K562 (cell line): ENCODE data around the gene TCEANC2. TPM values are rescaled to one million over a fixed set of nuclear protein-coding genes. Genes with fewer than 3 reads are reported as not detected.

Source experiments
- ATAC-seq: fragments of 200-7000 bp; cut with Tn5 transposase; 3 replicates; pipeline ENCODE4 v1.9.1; 2020; ENCODE audit warnings: moderate library complexity
- BruUV-seq: library from RNA; stranded (reverse); fragments of 400-500 nt; replicated peaks from 2 replicates; lab custom pipeline; 2021; lab: Mats Ljungman, UMichigan
- CTCF ChIA-PET: fragments of 300-600 bp; formaldehyde crosslinking; extraction: SDS; loops from one replicate; lab custom pipeline; 2021; ENCODE audit warnings: low intra/inter-chr PET ratio; lab: Yijun Ruan, JAX
- POLR2A ChIA-PET: fragments of 300-600, 350-650 bp; sonication (Branson Sonifier 250); formaldehyde crosslinking; extraction: SDS; loops from one replicate; lab custom pipeline; 2021; ENCODE audit warnings: antibody characterized with exemption, inconsistent platforms; lab: Yijun Ruan, JAX
- DNase-seq, 4 experiments: peaks; one replicate each; pipeline versions ENCODE4 v3.0.0 to v3.0.0-alpha.2; 2011 to 2018; ENCODE audit warnings: low spot score in 3 of 4, mixed read lengths in 3 of 4; ENCODE audit errors: extremely low read depth in 1 of 4
- FAIRE-seq: peaks from 2 replicates; lab custom pipeline; 2011; peaks lifted over from hg19 to GRCh38; lab: Jason Lieb, UNC
- H2AFZ ChIP-seq: 2 replicates; pipeline ENCODE4 v1.6.0; 2011; ENCODE audit warnings: low read depth, low read length, control low read depth, inconsistent platforms
- H3K27ac ChIP-seq: fragments of 200-600 bp; 3 replicates; pipeline ENCODE4 v1.8.0; 2011; ENCODE audit warnings: low read depth, mild to moderate bottlenecking, control low read depth, inconsistent platforms, low read length, moderate library complexity, mixed read lengths; ENCODE audit errors: extremely low read depth
- H3K27me3 ChIP-seq, 2 experiments: fragments of 300-600 bp in 1 of 2; 2 replicates in 1 of 2; 3 replicates in 1 of 2; pipeline versions ENCODE4 v1.6.0 to v1.8.0; 2011; ENCODE audit warnings: inconsistent platforms in 2 of 2, low read length in 2 of 2, mild to moderate bottlenecking in 1 of 2, mixed read lengths in 1 of 2, moderate library complexity in 1 of 2; ENCODE audit not compliant: control insufficient read depth in 2 of 2, insufficient read depth in 2 of 2
- H3K36me3 ChIP-seq: fragments of 300-600 bp; 3 replicates; pipeline ENCODE4 v1.8.0; 2011; ENCODE audit warnings: mild to moderate bottlenecking, low read length, inconsistent platforms; ENCODE audit not compliant: control insufficient read depth, insufficient read depth
- H3K4me1 ChIP-seq, 2 experiments: fragments of 200-600 bp in 1 of 2; replicated peaks in 1 of 2; 2 replicates in 1 of 2; 3 replicates in 1 of 2; pipeline versions ENCODE4 v1.5.1 to v1.8.0; 2011; ENCODE audit warnings: inconsistent platforms in 2 of 2, low read length in 2 of 2, mild to moderate bottlenecking in 1 of 2, mixed read lengths in 1 of 2, moderate library complexity in 1 of 2; ENCODE audit not compliant: control insufficient read depth in 2 of 2, insufficient read depth in 2 of 2
- H3K4me2 ChIP-seq: 2 replicates; pipeline ENCODE4 v1.6.1; 2011; ENCODE audit warnings: low read length, control low read depth, inconsistent platforms, mixed read lengths; ENCODE audit not compliant: insufficient read depth
- H3K4me3 ChIP-seq: fragments of 200-600 bp; sonication (generic), shearing (Covaris generic); 2 replicates; pipeline ENCODE4 v1.5.1; 2016; ENCODE audit warnings: control low read depth, inconsistent platforms
- H3K79me2 ChIP-seq: fragments of 200-600 bp; 3 replicates; pipeline ENCODE4 v1.8.0; 2011; ENCODE audit warnings: low read length, inconsistent platforms; ENCODE audit not compliant: control insufficient read depth, insufficient read depth
- H3K9ac ChIP-seq, 2 experiments: 2 replicates each; pipeline versions ENCODE4 v1.6.0 to v1.6.1; 2011; ENCODE audit warnings: low read depth in 2 of 2, low read length in 2 of 2, control low read depth in 1 of 2, inconsistent platforms in 1 of 2, mild to moderate bottlenecking in 1 of 2, mixed read lengths in 1 of 2; ENCODE audit not compliant: insufficient read depth in 1 of 2
- H3K9me1 ChIP-seq: one replicate; pipeline ENCODE4 v1.6.0; 2011; ENCODE audit warnings: inconsistent platforms, mild to moderate bottlenecking, low read length, moderate library complexity; ENCODE audit not compliant: control insufficient read depth, insufficient read depth
- H3K9me3 ChIP-seq: replicated peaks from 2 replicates; pipeline ENCODE4 v1.5.1; 2011; ENCODE audit warnings: low read depth, low read length, inconsistent platforms; ENCODE audit not compliant: control insufficient read depth, insufficient read depth
- H4K20me1 ChIP-seq: replicated peaks from 2 replicates; pipeline ENCODE4 v1.6.1; 2011; ENCODE audit warnings: low read length, inconsistent platforms, mixed read lengths; ENCODE audit not compliant: control insufficient read depth, insufficient read depth
- ARID1B ChIP-seq: fragments of 450-650 bp; IDR thresholded peaks from 2 replicates; pipeline ENCODE4 v1.6.1; 2016; ENCODE audit warnings: antibody characterized with exemption, mild to moderate bottlenecking, inconsistent platforms
- FOSL1 ChIP-seq: fragments of 200-800 bp; sonication (Bioruptor generic); conservative IDR thresholded peaks from 2 replicates; pipeline ENCODE4 v1.6.1; 2016; ENCODE audit warnings: missing genetic modification characterization, missing compliant biosample characterization
- HMGN3 ChIP-seq: IDR thresholded peaks from 2 replicates; pipeline ENCODE4 v1.6.1; 2011; ENCODE audit warnings: borderline replicate concordance, low read depth, mild to moderate bottlenecking, mixed read lengths, low read length; ENCODE audit not compliant: insufficient read length; ENCODE audit errors: extremely low read depth
- JUND ChIP-seq, 2 experiments: IDR thresholded peaks; 2 replicates in 1 of 2; 3 replicates in 1 of 2; pipeline ENCODE4 v1.6.1; 2011; ENCODE audit warnings: borderline replicate concordance in 2 of 2, low read depth in 2 of 2, low read length in 2 of 2, improper control_type of control experiment in 1 of 2, missing biosample characterization in 1 of 2, missing genetic modification characterization in 1 of 2, missing genetic modification reagents in 1 of 2
- NFE2 ChIP-seq: IDR thresholded peaks from 2 replicates; pipeline ENCODE4 v1.6.1; 2014; ENCODE audit warnings: antibody characterized with exemption, low read depth
- U2AF2 ChIP-seq: fragments of 200-400 bp; formaldehyde crosslinking; optimal IDR thresholded peaks from 2 replicates; pipeline ENCODE3; 2017; ENCODE audit warnings: low read depth, mild to moderate bottlenecking, low read length
- ZNF121 ChIP-seq: sonication (generic); formaldehyde crosslinking; conservative IDR thresholded peaks from 2 replicates; pipeline ENCODE4 v1.8.0; 2022; ENCODE audit warnings: missing genetic modification reagents
- ZNF184 ChIP-seq: sonication (generic); formaldehyde crosslinking; IDR thresholded peaks from 2 replicates; pipeline ENCODE4 v1.5.0; 2020; ENCODE audit warnings: missing genetic modification reagents
- WGBS: fragments of 100-300 bp; shearing (Covaris generic); methylation state at CpG from one replicate; pipeline ENCODE4 v1.1.6; 2016; ENCODE audit warnings: low coverage, mixed read lengths; ENCODE audit not compliant: insufficient coverage; ENCODE audit errors: missing lambda C conversion rate; 5-methylcytosine and 5-hydroxymethylcytosine counted together
- in situ Hi-C: fragments of 300-500 bp; cut with MboI; formaldehyde crosslinking; loops from 4 replicates; pipeline ENCODE4 v1.15.0; 2018; ENCODE audit warnings: inconsistent platforms, mixed read lengths
- intact Hi-C: fragments of 100-400 bp; cut with micrococcal nuclease; formaldehyde crosslinking; loops from 2 replicates; pipeline ENCODE4 v1.14.2; 2022
- polyA plus RNA-seq, 8 experiments: library from polyadenylated mRNA; depleted of rRNA in 4 of 8; stranded (reverse) in 5 of 8; unstranded in 3 of 8; fragments of >200 nt; fragmentation: Nextera tagmentation in 2 of 8; fragmentation: Illumina TruSeq in 1 of 8; extraction: Ambion mirVana in 2 of 8; extraction: Trizol in 1 of 8; gene quantifications; 2 replicates each; pipeline versions ENCODE4 v1.2.1 to v1.2.3, GENCODE V29; 2011 to 2014; ENCODE audit warnings: inconsistent platforms in 1 of 8, missing spikeins in 1 of 8
- total RNA-seq, 7 experiments: library from RNA; depleted of rRNA in 6 of 7; stranded (reverse); fragments of >200 nt in 6 of 7; fragmentation: Illumina TruSeq in 2 of 7; extraction: Trizol in 2 of 7; gene quantifications; 2 replicates each; pipeline versions ENCODE4 v1.2.1 to v1.2.3, GENCODE V29; 2011 to 2021; ENCODE audit warnings: low replicate concordance in 1 of 7
- TF ChIP-seq, protein P1 (sequence below): fragments of 450-650 bp; IDR thresholded peaks from 2 replicates; pipeline ENCODE4 v1.6.1; 2016; ENCODE audit warnings: mild to moderate bottlenecking, moderate library complexity

The TCEANC2 gene
- total and polyA plus RNA-seq, 9 of the 15 experiments (the other 6 are each of a cell fraction or from before 2014, with no cell fraction given), result 3.3 to 10.2 (median 7.0) TPM

DNA sequence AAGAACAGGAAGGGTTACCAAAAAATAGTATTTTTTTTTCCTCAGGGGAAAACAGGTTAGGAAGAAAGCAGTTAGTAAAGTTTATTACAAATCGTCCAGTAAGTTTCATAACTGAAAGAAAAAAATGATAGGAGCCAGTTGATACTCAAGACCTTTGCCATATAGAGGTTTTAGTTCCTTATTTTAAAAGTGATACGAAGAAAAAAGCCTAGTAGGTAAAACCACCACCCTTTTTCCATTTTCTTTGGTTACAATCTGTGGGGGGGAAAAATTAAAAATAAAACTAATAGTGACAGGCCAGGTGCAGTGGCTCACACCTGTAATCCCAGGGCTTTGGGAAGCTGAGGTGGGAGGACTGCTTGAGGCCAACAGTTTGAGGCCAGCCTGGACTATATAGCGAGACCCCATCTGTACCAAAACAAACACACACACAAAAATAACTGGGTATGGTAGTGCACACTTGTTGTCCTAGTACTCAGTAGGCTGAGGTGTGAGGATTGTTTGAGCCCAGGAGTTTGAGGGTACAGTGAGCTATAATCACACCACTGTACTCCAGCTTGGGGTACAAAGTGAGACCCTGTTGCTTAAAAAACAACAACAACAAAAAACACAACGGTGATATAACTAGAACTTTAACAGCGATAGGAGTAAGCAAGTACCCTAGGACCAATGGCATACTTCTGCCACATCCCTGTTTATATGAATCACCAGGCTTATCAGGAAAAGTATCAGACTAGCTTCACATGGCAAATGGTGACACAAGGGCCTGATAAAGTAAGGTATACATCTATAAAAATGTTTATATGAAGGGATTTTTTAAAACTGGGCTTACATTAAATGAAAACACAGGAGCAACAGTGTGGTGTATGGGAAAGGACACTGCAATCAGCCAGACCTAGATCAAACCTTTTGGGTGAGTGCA lies 5.8 kb upstream of the TCEANC2 start:
- no peak for TF ChIP-seq U2AF2
- 0 out of 2 replicates have a peak, but pooled peaks have one; percentile 16 for TF ChIP-seq ARID1B
- TF ChIP-seq NFE2, result no peak
- TF ChIP-seq, protein P1, sequence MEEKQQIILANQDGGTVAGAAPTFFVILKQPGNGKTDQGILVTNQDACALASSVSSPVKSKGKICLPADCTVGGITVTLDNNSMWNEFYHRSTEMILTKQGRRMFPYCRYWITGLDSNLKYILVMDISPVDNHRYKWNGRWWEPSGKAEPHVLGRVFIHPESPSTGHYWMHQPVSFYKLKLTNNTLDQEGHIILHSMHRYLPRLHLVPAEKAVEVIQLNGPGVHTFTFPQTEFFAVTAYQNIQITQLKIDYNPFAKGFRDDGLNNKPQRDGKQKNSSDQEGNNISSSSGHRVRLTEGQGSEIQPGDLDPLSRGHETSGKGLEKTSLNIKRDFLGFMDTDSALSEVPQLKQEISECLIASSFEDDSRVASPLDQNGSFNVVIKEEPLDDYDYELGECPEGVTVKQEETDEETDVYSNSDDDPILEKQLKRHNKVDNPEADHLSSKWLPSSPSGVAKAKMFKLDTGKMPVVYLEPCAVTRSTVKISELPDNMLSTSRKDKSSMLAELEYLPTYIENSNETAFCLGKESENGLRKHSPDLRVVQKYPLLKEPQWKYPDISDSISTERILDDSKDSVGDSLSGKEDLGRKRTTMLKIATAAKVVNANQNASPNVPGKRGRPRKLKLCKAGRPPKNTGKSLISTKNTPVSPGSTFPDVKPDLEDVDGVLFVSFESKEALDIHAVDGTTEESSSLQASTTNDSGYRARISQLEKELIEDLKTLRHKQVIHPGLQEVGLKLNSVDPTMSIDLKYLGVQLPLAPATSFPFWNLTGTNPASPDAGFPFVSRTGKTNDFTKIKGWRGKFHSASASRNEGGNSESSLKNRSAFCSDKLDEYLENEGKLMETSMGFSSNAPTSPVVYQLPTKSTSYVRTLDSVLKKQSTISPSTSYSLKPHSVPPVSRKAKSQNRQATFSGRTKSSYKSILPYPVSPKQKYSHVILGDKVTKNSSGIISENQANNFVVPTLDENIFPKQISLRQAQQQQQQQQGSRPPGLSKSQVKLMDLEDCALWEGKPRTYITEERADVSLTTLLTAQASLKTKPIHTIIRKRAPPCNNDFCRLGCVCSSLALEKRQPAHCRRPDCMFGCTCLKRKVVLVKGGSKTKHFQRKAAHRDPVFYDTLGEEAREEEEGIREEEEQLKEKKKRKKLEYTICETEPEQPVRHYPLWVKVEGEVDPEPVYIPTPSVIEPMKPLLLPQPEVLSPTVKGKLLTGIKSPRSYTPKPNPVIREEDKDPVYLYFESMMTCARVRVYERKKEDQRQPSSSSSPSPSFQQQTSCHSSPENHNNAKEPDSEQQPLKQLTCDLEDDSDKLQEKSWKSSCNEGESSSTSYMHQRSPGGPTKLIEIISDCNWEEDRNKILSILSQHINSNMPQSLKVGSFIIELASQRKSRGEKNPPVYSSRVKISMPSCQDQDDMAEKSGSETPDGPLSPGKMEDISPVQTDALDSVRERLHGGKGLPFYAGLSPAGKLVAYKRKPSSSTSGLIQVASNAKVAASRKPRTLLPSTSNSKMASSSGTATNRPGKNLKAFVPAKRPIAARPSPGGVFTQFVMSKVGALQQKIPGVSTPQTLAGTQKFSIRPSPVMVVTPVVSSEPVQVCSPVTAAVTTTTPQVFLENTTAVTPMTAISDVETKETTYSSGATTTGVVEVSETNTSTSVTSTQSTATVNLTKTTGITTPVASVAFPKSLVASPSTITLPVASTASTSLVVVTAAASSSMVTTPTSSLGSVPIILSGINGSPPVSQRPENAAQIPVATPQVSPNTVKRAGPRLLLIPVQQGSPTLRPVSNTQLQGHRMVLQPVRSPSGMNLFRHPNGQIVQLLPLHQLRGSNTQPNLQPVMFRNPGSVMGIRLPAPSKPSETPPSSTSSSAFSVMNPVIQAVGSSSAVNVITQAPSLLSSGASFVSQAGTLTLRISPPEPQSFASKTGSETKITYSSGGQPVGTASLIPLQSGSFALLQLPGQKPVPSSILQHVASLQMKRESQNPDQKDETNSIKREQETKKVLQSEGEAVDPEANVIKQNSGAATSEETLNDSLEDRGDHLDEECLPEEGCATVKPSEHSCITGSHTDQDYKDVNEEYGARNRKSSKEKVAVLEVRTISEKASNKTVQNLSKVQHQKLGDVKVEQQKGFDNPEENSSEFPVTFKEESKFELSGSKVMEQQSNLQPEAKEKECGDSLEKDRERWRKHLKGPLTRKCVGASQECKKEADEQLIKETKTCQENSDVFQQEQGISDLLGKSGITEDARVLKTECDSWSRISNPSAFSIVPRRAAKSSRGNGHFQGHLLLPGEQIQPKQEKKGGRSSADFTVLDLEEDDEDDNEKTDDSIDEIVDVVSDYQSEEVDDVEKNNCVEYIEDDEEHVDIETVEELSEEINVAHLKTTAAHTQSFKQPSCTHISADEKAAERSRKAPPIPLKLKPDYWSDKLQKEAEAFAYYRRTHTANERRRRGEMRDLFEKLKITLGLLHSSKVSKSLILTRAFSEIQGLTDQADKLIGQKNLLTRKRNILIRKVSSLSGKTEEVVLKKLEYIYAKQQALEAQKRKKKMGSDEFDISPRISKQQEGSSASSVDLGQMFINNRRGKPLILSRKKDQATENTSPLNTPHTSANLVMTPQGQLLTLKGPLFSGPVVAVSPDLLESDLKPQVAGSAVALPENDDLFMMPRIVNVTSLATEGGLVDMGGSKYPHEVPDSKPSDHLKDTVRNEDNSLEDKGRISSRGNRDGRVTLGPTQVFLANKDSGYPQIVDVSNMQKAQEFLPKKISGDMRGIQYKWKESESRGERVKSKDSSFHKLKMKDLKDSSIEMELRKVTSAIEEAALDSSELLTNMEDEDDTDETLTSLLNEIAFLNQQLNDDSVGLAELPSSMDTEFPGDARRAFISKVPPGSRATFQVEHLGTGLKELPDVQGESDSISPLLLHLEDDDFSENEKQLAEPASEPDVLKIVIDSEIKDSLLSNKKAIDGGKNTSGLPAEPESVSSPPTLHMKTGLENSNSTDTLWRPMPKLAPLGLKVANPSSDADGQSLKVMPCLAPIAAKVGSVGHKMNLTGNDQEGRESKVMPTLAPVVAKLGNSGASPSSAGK, result no peak
- TF ChIP-seq FOSL1 (tag), result peak; percentile 68
- TF ChIP-seq HMGN3, result no peak
- no peak for TF ChIP-seq ZNF184
- 0 out of 2 replicates have a peak, but pooled peaks have one; percentile 21 for TF ChIP-seq JUND (IDR thresholded peaks at IDR 0.05; ENCODE audit: borderline replicate concordance, low read depth, low read length)
- TF ChIP-seq JUND (tag; IDR thresholded peaks at IDR 0.05; ENCODE audit: borderline replicate concordance, low read depth, low read length), result no peak
- peak; percentile 63 for TF ChIP-seq ZNF121
- Histone ChIP-seq H3K4me3 (no peak overlapping the region), H3K9ac (no peak overlapping the region), H3K9me3 (no peaks in the 10 kb centered on the region), H3K27me3 (no peaks in the 10 kb centered on the region), H3K4me2 (no peak overlapping the region), H4K20me1 (no peaks in the 10 kb centered on the region), H3K79me2 (peaks cover 65% of the 10 kb centered on the region), H2AFZ (no peak overlapping the region), H3K27ac (no peak overlapping the region), H3K9me1 (no peaks in the 10 kb centered on the region), H3K36me3 (peaks cover 27% of the 10 kb centered on the region), H3K4me1 (peaks cover 4 to 8% of the 10 kb centered on the region in 2 experiments; a peak in 4 of 5 replicates)
- in situ Hi-C loops (no loop called here), intact Hi-C loops (no loop called here)
- ChIA-PET POLR2A (interaction anchor here (0.5 to 1.4 kb wide), 8 partner anchors 9 to 439 kb away, joined by 3 to 5 read pairs (median 3); no protein-coding TSS in a partner anchor), CTCF (no interaction called here)
- ATAC-seq (no peak), FAIRE-seq (no peak), DNase-seq (no peak)
- BruUV-seq, result no TSS peak
- 37% methylated on average over 5 of the region's 5 CpGs for WGBS
